CD4-positive, CD25-positive, alpha-beta regulatory T cell (primary cell): ENCODE data around the gene NMNAT1. TPM values are rescaled to one million over a fixed set of nuclear protein-coding genes. Genes with fewer than 3 reads are reported as not detected.

Experiments used
- ATAC-seq, 2 donors: fragments of 150-1000 bp; cut with Tn5 transposase; one replicate each; pipeline ENCODE4 v1.10.0; 2021; ENCODE audit warnings: low read depth in 2 of 2, moderate number of reproducible peaks in 2 of 2, moderate library complexity in 1 of 2
- DNase-seq, 3 donors: peaks; one replicate each; pipeline versions ENCODE4 v3.0.0 to v3.0.0-alpha.2; 2012 to 2022; ENCODE audit warnings: mixed read lengths in 1 of 3
- H3K27ac ChIP-seq: one replicate; pipeline ENCODE4 v1.7.0; 2013; ENCODE audit warnings: mild to moderate bottlenecking, low read length; ENCODE audit not compliant: insufficient read depth, poor library complexity, severe bottlenecking
- H3K27me3 ChIP-seq: one replicate; pipeline ENCODE4 v1.7.0; 2013; ENCODE audit warnings: low read length; ENCODE audit not compliant: control insufficient read depth, insufficient read depth
- H3K36me3 ChIP-seq: one replicate; pipeline ENCODE4 v1.7.0; 2013; ENCODE audit warnings: mild to moderate bottlenecking, low read length, moderate library complexity; ENCODE audit not compliant: control insufficient read depth, insufficient read depth
- H3K4me1 ChIP-seq: 2 replicates; pipeline ENCODE4 v1.7.0; 2013; ENCODE audit warnings: mild to moderate bottlenecking, low read length; ENCODE audit not compliant: insufficient read depth, control insufficient read depth, poor library complexity, severe bottlenecking
- H3K4me3 ChIP-seq: one replicate; pipeline ENCODE4 v1.7.0; 2013; ENCODE audit warnings: low read depth, mild to moderate bottlenecking, low read length, moderate library complexity
- H3K9me3 ChIP-seq, 2 experiments: 1 replicate in 1 of 2; 2 replicates in 1 of 2; pipeline ENCODE4 v1.7.0; 2013; ENCODE audit warnings: low read length in 2 of 2, mild to moderate bottlenecking in 1 of 2, moderate library complexity in 1 of 2; ENCODE audit not compliant: control insufficient read depth in 2 of 2
- H3K27ac Mint-ChIP-seq, 3 donors: one replicate each; pipeline ENCODE4 v1.8.0; 2020 to 2022; ENCODE audit warnings: mild to moderate bottlenecking in 3 of 3, mixed read lengths in 3 of 3, moderate library complexity in 2 of 3
- H3K27me3 Mint-ChIP-seq: one replicate; pipeline ENCODE4 v1.8.0; 2022; ENCODE audit warnings: mild to moderate bottlenecking, mixed read lengths
- H3K36me3 Mint-ChIP-seq: one replicate; pipeline ENCODE4 v1.8.0; 2020; ENCODE audit warnings: mixed read lengths
- H3K4me1 Mint-ChIP-seq, 4 donors: one replicate each; pipeline ENCODE4 v1.8.0; 2020 to 2022; ENCODE audit warnings: mixed read lengths in 4 of 4, mild to moderate bottlenecking in 1 of 4
- H3K4me3 Mint-ChIP-seq, 4 donors: one replicate each; pipeline ENCODE4 v1.8.0; 2020 to 2022; ENCODE audit warnings: mild to moderate bottlenecking in 4 of 4, mixed read lengths in 4 of 4, moderate library complexity in 3 of 4
- H3K9me3 Mint-ChIP-seq, 7 donors: one replicate each; pipeline ENCODE4 v1.8.0; 2020 to 2022; ENCODE audit warnings: mixed read lengths in 7 of 7, mild to moderate bottlenecking in 3 of 7, moderate library complexity in 2 of 7
- polyA plus RNA-seq, 4 donors: library from polyadenylated mRNA; unstranded; fragments of 300-500 nt; fragmentation: Illumina TruSeq; gene quantifications; one replicate each; pipeline ENCODE4 v1.2.3, GENCODE V29; 2021
- total RNA-seq: library from RNA; stranded (reverse); gene quantifications from one replicate; pipeline ENCODE4 v1.2.3, GENCODE V29; 2022

NMNAT1 gene
- total RNA-seq = 3.8 TPM
- 1 to 10 TPM; 3.6 to 5.6 (median 4.3) TPM for polyA plus RNA-seq

DNA sequence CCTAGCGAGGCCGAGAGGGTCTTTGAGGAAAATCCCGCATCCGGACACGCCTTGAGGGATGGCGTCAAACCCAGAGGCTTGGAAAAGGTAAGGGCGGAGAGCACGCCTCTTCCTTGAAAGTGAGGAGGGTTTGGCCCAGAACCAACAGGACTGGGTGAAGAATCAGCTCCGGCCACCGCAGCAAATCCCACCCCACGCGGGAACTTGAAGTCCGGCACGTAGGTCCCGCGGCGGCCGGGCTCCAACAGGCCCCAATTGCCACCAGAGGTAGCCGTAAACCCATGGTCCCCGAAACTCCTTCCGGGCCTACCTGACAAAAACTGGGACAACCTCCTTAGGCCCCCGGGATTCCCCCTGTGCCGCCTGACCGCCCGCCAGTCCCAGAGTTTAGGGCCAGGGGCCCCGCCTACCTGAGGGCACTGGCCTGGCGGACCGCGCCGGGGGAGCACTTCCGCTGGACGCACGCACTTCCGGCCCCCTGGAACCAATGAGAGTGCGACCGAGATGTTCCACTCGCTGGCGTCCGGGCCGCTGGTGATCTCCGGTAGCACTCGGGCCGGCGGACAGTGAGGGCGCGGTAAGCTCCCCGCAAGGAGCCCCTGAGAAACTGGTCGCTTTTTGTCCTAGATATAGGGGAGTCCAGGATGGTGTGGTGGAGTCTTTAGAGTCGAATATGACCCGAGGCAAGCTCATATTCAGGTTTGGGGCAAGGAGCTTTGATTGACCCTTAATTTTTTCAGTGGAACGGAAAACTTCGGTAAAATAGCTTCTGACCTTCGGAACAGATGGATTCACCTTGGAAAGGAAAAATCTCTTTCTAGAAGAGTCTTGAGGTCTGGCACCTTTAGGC is at the start of gene NMNAT1, which contains the start of gene LZIC:
Gene NMNAT1, plus strand, starts transcription at position 537 of the 850 bp plus-strand sequence. CDS start 28,599 bp downstream, outside the sequence.
Gene LZIC, minus strand, starts transcription at position 453 of the 850 bp plus-strand sequence. CDS start 6,772 bp downstream, outside the sequence.
- Histone ChIP-seq H3K27ac (peak within 1 kb of the TSS; percentile 87), H3K36me3 (peaks cover 11% of the 10 kb centered on the region), H3K4me3 (peak within 1 kb of the TSS; percentile 95), H3K4me1 (peaks cover 20% of the 10 kb centered on the region), H3K27me3 (no peaks in the 10 kb centered on the region), H3K9me3 (no peaks in the 10 kb centered on the region)
- ATAC-seq = peak; percentile 94 to 97
- peak; percentile 81 to 96 (median 86) for DNase-seq
- H3K4me1 Mint-ChIP-seq = peaks cover 10 to 35% (median 18%) of the 10 kb centered on the region in 4 donors
- H3K27ac Mint-ChIP-seq = peak within 1 kb of the TSS; percentile 81 to 99 (median 98)
- H3K36me3 Mint-ChIP-seq = peaks cover 8% of the 10 kb centered on the region
- no peaks in the 10 kb centered on the region for H3K27me3 Mint-ChIP-seq
- peak within 1 kb of the TSS; percentile 92 to 98 (median 96) for H3K4me3 Mint-ChIP-seq
- H3K9me3 Mint-ChIP-seq = no peaks in the 10 kb centered on the region

DNA sequence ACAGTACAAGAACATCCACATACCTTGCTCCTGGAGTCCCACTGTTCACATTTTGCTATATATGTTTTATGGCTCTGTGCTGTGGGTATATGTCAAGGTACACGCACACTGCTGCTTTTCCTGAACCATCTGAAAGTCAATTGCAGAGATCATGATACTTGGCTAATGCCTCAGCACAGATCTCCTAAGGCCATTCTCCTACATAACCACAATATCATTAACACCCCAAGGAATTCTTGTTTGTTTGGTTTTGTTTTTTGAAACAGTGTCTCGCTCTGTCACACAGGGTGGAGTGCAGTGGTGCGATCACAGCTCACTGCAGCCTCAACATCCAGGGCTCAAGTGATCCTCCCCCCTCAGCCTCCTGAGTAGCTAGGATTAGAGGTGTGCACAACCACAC is 49.2 kb upstream of the NMNAT1 start:
- Mint-ChIP-seq H3K27me3 (no peaks in the 10 kb centered on the region), H3K4me1 (peaks cover 0 to 6% (median 4%) of the 10 kb centered on the region in 4 donors), H3K27ac (no peak overlapping the region), H3K9me3 (no peaks in the 10 kb centered on the region), H3K36me3 (peaks cover 3% of the 10 kb centered on the region), H3K4me3 (no peak overlapping the region)
- no peaks in the 10 kb centered on the region for H3K36me3 ChIP-seq
- no peak overlapping the region for H3K4me3 ChIP-seq
- ATAC-seq = no peak
- no peak for DNase-seq
- no peak overlapping the region for H3K27ac ChIP-seq
- no peaks in the 10 kb centered on the region for H3K9me3 ChIP-seq
- no peaks in the 10 kb centered on the region for H3K27me3 ChIP-seq
- H3K4me1 ChIP-seq = no peaks in the 10 kb centered on the region

DNA sequence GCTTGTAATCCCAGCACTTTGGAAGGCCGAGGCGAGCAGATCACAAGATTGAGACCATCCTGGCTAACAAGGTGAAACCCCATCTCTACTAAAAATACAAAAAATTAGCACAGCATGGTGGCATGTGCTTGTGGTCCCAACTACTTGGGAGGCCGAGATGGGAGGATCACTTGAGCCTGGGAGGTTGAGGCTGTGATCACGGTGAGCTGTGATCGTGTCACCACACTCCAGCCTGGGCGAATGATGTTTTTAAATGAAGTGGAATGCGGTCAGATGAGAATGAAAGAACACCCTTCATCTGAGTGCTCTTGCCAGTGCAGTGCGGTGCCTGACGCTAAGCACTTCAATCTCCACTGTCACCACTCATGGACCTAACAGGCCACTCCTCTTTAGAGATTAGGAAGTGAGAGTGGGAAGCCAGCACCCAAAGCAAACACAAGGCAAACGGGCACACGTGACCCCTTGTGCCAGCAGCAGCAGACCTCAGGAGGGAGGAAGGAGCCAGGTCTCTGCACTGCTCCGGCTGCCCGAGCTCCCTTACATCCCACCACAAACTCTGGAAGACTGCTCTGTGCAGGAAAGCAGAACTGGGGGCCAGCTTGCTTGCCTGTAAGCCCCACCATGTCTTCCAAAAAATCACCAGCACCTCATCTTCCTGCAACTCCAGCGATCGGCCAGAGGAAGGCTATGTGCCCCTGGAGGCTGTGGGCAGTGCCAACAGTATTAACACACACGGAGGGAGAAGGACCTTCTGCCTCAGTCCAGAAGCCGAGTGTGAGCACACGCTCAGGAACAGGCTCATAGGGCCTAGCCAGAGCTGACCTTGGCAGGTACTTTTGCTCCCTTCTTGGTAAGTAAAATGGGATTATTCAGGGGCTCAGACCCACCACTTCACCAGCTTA is 42.9 kb upstream of the NMNAT1 start:
- Histone ChIP-seq H3K4me3 (no peak overlapping the region), H3K36me3 (no peaks in the 10 kb centered on the region), H3K27me3 (no peaks in the 10 kb centered on the region), H3K9me3 (no peaks in the 10 kb centered on the region), H3K4me1 (no peaks in the 10 kb centered on the region), H3K27ac (no peak overlapping the region)
- ATAC-seq (peak in 1 of 2 donors; percentile 52), DNase-seq (no peak)
- Mint-ChIP-seq H3K27ac (peak overlapping the region in 2 of 3 donors; percentile 16 to 42), H3K9me3 (no peaks in the 10 kb centered on the region), H3K4me3 (no peak overlapping the region), H3K27me3 (no peaks in the 10 kb centered on the region), H3K4me1 (peaks cover 0 to 16% (median 13%) of the 10 kb centered on the region in 4 donors), H3K36me3 (peaks cover 3% of the 10 kb centered on the region)

DNA sequence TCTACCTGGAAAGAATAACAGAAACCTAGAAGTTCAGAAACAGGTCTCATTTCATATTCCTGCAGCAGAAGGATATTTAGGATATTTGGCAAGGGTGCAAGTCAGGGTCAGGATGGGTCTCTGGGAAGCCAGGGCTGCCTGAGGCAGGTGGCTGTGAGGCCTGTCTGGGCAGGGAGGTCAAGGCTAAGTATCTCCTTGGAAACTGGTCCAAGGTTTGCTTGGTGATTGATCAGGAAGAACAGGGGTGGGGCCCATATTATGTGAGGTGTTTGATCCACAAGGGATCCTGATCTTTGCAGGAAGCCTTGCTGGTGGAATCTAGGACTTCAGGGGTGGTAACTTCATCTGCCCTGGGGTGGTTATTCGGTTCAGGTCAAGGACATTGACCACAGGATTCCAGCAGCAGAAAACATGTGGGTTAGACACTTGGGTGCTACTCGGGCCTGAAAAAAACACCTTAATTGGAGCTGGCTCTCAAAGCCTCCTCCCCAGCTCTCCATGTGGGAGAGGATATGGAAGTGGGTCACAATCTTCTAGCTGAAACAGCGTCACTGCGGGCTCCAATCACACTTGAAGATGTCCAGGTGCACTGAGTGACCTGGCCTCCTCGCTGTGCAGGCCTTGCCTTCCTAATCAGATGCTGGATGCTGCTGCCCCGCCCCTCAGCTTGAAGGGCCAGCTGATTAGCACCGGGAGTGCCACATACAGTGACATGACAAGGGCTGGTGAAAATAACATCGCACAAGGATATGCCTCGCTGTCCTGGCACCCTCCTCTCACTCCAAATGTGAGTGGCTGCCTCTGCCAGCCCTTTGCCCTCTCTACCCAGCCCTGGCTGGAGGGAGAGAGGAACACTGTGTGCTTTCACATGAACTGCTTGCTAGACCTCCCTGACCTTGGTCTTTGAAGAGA is 41.9 kb upstream of the NMNAT1 start:
- ATAC-seq = no peak
- no peaks in the 10 kb centered on the region for H3K9me3 ChIP-seq

DNA sequence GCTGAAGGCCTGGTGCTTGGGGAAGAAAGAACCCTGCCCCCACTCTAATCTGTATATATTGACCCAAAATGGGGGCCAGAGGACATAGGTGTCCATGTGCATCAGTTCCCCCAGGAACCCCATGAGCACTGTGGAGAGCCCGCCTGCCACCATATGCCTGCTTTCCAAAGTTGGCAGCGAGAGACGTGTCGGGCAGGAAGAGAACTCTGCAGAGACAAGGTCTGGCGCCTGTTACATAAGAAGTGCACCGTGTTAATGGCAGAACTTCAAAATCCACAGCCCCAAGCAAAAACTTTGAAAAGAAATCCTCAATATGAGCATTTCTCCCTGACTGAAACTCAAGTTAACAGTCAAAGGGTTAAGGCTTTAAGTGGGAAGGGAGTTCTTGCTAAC is 41.2 kb upstream of the NMNAT1 start:
- H3K27me3 Mint-ChIP-seq = no peaks in the 10 kb centered on the region
- H3K4me3 ChIP-seq = no peak overlapping the region
- no peak overlapping the region for H3K4me3 Mint-ChIP-seq
- H3K27ac ChIP-seq = no peak overlapping the region
- no peaks in the 10 kb centered on the region for H3K9me3 ChIP-seq
- DNase-seq (no peak), ATAC-seq (no peak)
- peaks cover 3% of the 10 kb centered on the region for H3K36me3 Mint-ChIP-seq
- no peaks in the 10 kb centered on the region for H3K4me1 ChIP-seq
- no peaks in the 10 kb centered on the region for H3K36me3 ChIP-seq
- H3K27me3 ChIP-seq = no peaks in the 10 kb centered on the region
- peak overlapping the region in 1 of 3 donors; percentile 9 for H3K27ac Mint-ChIP-seq
- no peaks in the 10 kb centered on the region for H3K9me3 Mint-ChIP-seq
- H3K4me1 Mint-ChIP-seq = peaks cover 0 to 16% (median 13%) of the 10 kb centered on the region in 4 donors

More for the DNA sequence above, 41.9 kb upstream of the NMNAT1 start:
- peaks cover 0 to 16% (median 13%) of the 10 kb centered on the region in 4 donors for H3K4me1 Mint-ChIP-seq
- H3K27ac ChIP-seq = no peak overlapping the region
- no peak for DNase-seq
- peak overlapping the region in 1 of 3 donors; percentile 66 for H3K27ac Mint-ChIP-seq
- H3K9me3 Mint-ChIP-seq = no peaks in the 10 kb centered on the region
- no peaks in the 10 kb centered on the region for H3K4me1 ChIP-seq
- H3K4me3 Mint-ChIP-seq = no peak overlapping the region
- H3K27me3 Mint-ChIP-seq = no peaks in the 10 kb centered on the region
- no peaks in the 10 kb centered on the region for H3K27me3 ChIP-seq
- no peak overlapping the region for H3K4me3 ChIP-seq
- H3K36me3 Mint-ChIP-seq = peaks cover 3% of the 10 kb centered on the region
- no peaks in the 10 kb centered on the region for H3K36me3 ChIP-seq

DNA sequence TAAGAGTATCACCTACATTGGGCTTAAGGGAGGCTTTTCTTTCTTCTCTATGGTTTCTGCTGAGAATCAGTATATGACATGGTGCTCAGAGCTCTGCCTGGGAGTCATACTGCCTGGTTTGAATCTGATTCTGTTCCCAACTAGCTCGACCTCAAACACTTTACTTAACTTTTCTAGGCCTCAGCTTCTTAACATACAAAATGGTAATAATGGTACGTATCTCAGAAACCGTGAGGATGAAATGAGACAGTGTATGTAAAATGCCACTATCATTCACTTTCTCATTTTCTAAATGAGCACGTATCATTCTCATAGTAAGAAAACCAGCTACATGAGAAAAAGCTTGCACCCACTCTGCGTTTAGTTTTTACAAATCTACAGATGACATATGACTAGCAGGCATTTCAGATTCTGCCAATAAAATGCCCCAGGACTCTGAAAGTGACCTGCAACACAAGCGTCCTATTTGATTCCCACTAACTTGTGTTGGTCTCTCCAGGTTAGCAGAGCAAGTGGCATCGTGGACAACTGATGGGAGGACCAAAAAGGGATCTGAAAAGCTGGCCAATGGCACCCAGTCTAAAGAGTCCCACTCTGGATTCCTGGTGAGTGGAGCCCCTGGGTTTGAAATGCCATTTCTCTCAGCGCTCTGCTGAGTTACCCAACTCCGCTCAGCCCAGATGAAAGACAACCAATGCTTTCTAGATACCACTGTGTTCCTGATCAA is 39.3 kb upstream of the NMNAT1 start:
- Mint-ChIP-seq H3K36me3 (peaks cover 3% of the 10 kb centered on the region), H3K27me3 (no peaks in the 10 kb centered on the region), H3K9me3 (no peaks in the 10 kb centered on the region), H3K4me3 (peak overlapping the region in 1 of 4 donors; percentile 1), H3K27ac (no peak overlapping the region), H3K4me1 (peaks cover 0 to 26% (median 23%) of the 10 kb centered on the region in 4 donors)
- peaks cover 3% of the 10 kb centered on the region for H3K4me1 ChIP-seq
- no peaks in the 10 kb centered on the region for H3K27me3 ChIP-seq
- ATAC-seq = no peak
- DNase-seq = peak in 1 of 3 donors; percentile 10
- H3K27ac ChIP-seq = no peak overlapping the region
- no peaks in the 10 kb centered on the region for H3K9me3 ChIP-seq
- no peak overlapping the region for H3K4me3 ChIP-seq
- no peaks in the 10 kb centered on the region for H3K36me3 ChIP-seq
